Spleen (tissue), 7 donors: ENCODE measurements around the gene BRINP2.

Source experiments
- POLR2A ChIP-seq, 3 donors: fragments of 450-650 bp; IDR thresholded peaks; one replicate each; pipeline ENCODE4 v1.5.1; 2017; ENCODE audit warnings: antibody characterized with exemption in 3 of 3, mild to moderate bottlenecking in 1 of 3
- TF ChIP-seq, protein P1 (sequence below), 11 experiments: fragments of 200-600 bp in 7 of 11; fragments of 450-650 bp in 4 of 11; sonication (generic) in 4 of 11; IDR thresholded peaks in 8 of 11; conservative IDR thresholded peaks in 3 of 11; 1 replicate in 7 of 11; 2 replicates in 4 of 11; pipeline versions ENCODE4 v1.4.0 to v1.8.0; 2016 to 2021; ENCODE audit warnings: antibody characterized with exemption in 11 of 11, inconsistent platforms in 4 of 11, mild to moderate bottlenecking in 1 of 11
- donor health status: DM: no; HTN: no; CAD: no; lungs with moderate emphysema.
- donor health status: DM: no; HTN: no; CAD: no.
- donor health status: DM: no; HTN: no; CAD: no.

- TF ChIP-seq, protein P1, sequence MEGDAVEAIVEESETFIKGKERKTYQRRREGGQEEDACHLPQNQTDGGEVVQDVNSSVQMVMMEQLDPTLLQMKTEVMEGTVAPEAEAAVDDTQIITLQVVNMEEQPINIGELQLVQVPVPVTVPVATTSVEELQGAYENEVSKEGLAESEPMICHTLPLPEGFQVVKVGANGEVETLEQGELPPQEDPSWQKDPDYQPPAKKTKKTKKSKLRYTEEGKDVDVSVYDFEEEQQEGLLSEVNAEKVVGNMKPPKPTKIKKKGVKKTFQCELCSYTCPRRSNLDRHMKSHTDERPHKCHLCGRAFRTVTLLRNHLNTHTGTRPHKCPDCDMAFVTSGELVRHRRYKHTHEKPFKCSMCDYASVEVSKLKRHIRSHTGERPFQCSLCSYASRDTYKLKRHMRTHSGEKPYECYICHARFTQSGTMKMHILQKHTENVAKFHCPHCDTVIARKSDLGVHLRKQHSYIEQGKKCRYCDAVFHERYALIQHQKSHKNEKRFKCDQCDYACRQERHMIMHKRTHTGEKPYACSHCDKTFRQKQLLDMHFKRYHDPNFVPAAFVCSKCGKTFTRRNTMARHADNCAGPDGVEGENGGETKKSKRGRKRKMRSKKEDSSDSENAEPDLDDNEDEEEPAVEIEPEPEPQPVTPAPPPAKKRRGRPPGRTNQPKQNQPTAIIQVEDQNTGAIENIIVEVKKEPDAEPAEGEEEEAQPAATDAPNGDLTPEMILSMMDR (IDR thresholded peaks at IDR 0.05 in 8 of 11, conservative IDR thresholded peaks at IDR 0.05 in 3 of 11), result no peak
- no peak for TF ChIP-seq POLR2A (IDR thresholded peaks at IDR 0.05)
Measured at GRCh38 chr1:177252877-177253276, 82.1 kb downstream of the BRINP2 start.
